HG02798 (cell line): ENCODE results near the gene SCLT1.

ENCODE experiments used
- ATAC-seq: cut with Tn5 transposase; IDR thresholded peaks from one replicate; pipeline ENCODE4 v1.9.1; 2021; ENCODE audit warnings: mild to moderate bottlenecking; ENCODE audit not compliant: unreplicated experiment, poor library complexity

Gene SCLT1

DNA sequence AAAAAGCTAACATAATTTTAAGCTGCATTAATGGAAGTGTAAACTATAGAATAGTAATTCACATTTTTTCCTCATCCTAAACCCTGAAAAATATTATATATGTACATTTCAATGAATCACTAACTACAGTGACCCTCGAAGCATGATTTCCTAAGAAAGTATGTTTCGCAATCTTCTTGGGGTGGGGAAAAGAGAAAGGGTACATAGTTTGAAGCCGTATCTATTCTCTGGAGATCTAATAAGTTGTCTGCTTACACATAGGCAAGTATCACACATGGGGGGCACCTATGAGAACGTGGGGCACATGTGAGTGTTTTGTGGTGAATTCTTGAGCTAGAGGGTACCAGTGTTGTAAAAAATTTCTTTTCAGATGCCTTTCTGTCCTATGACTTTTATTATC lies 212.7 kb downstream of the SCLT1 start:
- ATAC-seq, result no peak

DNA sequence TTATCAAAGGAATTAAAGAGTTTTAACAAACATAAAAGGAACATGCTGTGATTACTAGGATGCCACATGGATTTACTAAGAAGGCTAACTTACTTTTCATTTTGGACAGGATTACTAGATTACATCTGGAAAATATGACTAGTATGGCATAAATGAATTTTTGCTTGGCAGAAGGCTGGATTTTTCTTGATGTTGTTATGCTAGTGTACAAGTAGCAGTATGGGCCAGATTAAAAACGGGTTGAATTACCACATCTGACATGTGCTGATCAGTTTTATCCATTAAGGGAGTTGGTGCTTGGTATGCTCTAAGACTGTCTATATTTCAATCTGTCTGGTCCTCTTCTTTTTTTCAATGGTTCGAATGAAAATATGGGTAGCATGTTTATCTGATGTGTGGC lies 213.4 kb downstream of the SCLT1 start:
- ATAC-seq, result no peak

DNA sequence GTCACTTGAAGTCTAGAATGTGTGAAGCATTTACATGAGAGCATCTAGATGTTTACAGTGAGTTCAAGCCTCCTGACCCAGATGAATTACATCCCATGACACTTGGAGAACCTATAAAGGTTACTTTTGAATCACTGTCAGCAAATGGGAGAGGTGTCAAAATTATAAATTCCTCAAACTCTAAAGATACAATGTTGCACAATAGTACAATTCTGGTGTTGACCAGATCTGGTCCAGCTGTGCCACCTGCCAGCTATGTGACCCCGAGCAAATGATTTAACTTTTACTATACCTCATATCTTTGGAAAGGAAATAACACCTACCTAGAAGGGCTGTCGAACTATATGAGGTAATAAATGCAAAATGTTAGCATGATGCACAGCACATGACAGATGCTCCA lies 214.1 kb downstream of the SCLT1 start:
- ATAC-seq, result no peak

DNA sequence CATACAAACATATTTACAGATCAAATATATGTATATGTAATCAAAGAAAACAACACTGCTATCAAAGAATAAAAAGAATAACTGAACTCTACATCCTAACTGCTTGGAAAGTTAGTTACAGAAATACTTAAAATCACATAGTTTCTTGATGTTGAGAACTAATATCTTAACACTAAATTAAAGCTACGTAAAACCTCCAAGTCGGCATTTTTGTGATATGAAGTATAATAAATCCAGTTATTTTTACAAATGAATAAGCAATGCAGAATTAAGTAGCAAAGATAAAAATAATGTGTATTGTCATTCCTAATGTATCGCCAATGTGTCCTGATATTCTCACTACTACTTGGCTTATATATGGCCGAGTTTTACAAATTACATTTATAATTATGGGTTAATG lies 215.4 kb downstream of the SCLT1 start:
- no peak for ATAC-seq

DNA sequence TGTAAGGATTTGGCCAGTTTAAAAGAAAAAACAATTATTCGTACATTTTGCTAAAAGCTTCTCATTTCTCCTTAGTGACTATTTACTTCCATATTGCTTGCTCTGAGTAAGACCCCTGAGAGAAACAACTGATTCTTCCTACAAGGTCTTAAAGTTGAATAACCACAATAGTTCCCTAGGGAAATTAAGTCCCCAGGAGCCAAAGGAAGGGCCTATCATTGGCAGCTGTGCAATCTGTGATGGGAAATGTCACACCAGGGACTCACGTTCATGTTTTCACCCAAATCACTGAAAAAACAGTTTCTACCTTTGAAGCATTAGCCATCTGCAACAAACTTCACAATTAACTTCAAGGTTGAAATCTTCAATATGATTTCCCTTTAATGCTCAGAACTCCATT lies 217.1 kb downstream of the SCLT1 start:
- ATAC-seq, result no peak

DNA sequence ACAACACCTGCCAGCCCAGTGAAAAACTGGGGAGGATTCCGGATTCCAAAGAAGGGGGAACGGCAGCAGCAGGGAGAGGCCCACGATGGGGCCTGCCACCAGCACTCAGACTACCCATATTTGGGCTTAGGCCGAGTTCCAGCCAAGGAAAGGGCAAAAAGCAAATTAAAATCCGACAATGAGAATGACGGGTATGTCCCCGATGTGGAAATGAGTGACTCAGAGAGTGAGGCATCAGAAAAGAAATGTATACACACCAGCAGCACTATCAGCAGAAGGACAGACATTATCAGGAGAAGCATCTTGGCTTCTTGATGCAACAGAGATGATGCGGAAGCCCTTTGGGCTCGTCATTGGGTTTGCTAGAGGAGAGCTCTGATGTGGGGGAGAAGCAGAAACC lies 221.4 kb downstream of the SCLT1 start:
- ATAC-seq, result no peak

DNA sequence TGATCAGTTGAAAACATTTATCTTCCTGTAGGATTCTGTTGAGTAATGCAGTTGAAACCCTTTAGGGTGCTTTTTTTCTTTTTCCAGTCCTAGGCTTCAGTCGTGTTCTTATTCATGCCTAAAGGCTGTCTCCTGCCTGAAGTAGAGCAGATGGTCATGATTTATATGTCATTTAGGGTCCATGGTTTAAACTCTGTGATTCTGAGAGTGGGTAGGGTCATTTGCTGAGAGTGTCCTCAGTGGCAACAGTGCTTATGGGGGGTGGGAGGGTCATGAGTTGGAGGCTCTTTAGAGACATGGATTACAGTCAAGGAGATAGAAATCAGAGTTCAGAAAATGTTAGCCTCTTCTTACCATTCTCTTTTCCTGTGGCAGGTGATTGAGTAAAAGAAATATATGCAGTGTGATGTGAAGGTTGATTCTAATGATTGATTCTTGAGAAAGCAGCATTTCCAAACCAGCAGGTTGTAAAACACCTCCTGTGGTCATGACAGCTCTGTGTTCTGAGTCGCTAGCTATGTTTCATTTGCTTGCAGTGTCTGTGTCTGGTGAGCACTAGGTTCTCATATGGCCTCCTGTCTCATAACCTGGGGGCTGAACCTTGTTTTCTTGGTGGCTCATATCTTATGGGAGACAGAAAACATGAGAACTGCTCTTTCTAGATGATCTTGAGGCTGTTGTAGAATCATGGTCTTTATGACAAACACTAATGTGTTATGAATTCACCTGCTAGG lies 223.4 kb downstream of the SCLT1 start:
- no peak for ATAC-seq

DNA sequence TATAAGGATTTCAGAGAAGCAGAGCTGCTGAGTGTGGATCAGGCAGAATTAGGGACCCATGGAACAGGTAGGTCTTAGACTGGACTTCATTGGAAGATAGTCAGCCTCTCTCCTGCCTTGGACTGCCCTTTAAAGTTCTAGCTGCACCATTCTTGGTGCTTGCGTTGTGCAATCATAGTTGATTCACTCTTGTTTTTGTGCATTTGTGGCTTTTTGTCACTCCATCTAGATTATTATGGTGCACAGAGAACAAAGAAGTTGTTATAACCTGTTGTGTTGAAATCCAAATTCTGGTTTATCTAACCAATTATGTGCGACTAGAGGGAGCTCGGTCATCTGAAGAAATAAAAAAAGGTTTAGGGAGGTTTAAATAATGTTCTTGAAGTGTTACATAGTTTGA lies 224.6 kb downstream of the SCLT1 start:
- ATAC-seq, result no peak

DNA sequence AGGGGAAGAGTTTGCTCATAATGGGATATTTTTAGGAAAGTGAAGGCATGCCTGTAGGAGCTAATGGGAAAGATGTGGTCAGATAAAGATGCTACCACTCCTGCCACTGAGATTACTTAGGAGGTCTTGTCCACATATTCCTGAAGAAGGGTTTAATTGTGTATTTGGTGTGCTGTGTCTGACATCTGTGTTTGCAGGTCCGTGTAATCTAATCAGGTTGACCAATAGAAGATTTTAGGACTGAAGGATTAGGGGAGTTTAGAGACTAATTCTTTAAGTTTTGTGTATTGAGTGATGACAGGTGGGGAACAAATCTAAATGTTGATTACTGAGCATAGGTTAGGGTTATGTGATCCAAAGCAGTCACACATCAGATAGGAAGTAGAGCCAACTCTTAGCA lies 226.6 kb downstream of the SCLT1 start:
- no peak for ATAC-seq

DNA sequence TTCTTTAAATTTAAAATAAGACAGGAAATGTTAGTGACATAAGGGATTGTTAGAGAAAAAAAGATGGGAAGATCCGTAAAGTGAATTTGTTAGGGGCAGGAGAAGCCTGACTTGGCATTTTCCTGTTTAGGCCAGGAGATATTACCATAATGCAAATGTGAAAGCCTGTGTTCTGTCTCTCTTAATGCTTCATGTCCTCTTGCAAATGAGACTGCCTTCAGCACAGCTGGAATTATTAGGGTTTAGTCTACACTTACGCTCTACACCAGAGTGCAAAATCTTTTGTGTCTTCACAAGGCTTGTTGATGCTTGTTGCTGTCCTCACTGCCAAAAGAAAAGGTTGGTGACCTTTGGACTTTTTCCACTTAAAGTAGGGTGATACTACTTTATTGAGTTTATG lies 227.1 kb downstream of the SCLT1 start:
- ATAC-seq, result no peak

DNA sequence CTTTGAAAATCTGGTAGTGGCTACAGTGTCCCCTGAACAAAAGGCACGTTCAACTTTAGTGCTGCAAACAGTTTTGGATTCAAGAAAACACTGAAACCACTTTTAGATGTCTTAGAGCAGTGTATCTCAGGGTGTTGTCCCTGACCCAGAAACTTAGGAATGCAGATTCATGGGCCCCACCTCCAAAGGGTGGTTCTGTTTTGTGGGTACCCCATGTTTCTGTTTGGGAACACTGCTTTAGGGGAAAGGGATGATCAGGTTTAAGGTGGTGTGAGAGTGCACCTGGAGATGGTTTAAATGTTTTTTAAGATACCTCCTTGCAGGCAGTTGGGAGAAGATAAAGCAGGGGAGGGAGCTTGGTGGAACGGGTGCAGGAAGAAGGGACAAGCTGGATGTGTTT lies 228.2 kb downstream of the SCLT1 start:
- no peak for ATAC-seq

DNA sequence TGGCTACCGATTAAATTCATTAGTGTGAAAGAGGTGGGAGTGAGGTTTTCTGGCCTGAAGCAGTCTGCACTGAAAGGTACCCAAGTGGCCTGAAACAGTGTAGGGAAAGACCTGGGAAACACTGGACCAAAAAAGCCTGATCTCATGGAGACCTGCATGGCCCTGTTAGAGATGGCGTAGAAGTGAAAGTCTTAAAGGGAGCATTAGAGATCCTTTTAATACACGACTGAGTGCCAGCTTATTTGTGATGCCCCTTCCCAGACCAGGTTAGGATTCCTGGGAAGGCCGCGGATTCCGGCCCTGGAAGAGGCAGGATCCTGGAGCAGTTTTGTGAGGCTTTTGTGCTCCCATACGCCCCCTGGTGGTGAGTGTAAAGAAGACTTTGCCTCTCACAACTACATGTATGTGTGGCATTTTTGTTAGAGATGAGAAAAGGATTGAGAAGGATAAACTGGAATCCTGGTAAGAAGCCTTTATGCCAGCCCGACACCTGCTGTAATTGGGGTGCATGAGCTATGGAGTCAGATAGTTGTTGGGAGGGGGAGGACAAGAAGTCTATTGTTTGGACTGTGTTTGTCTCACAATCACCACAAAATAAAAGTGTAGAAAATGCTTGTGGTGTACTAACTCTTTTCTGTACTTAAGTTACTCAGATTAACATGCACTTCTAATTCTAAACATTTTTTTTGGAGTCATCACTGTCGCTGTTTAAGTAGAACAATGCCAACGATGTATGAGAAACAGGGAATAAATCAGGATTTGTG lies 229.8 kb downstream of the SCLT1 start:
- peak; percentile 49 for ATAC-seq

DNA sequence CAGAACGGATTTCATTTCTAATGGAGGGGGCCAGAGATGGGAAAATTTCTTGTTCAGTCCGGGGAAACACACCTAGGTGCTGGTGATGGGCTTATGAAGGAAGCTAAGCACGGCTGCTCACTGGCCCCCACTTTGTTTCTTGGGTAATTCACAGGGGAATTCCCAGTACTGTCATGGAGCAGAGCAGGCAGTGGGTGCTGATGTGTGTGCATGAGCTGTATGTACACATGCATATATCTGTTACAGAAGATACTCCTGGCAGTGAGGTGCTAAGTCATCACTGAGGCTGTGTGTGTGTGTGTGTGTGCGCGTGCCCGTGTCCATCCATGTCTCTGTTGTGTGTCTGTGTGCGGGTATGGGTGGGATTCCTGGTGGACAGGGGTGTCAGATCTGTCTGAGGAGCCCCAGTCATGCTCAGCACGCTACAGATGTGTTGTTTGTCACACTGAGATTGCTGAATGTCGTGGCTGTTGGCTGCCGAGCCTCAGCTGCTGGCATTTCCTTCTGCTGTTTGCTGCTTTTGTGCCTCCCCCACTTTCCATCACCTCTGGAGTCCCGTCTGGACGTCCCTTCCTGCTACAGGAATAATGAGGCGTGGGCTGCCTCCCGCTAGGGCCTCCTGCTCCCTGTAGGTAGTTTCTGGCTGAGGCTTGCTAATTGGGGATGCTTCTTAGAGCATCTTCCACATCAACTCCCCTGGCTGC lies 230.6 kb downstream of the SCLT1 start:
- ATAC-seq, result peak; percentile 66

DNA sequence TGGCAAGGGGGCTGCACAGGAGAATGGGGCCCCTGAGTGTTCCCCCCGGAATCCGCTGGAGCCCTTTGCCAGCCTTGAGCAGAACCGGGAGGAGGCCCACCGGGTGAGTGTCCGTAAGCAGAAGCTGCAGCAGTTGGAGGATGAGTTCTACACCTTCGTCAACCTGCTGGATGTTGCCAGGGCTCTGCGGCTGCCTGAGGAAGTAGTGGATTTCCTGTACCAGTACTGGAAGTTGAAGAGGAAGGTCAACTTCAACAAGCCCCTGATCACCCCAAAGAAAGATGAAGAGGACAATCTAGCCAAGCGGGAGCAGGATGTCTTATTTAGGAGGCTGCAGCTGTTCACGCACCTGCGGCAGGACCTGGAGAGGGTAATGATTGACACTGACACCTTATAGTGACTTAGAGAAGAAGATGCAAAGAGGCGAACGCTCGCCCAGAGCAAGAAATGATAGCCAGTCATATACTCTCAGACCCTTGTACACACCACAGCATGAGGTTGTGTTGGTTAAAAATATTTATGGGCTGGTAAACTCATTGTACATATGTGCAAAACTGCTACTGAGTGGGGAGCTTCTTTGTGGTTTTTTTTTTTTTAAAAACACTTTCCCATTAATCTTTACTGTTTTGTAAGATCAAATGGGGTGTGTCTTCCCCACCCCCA lies 231.4 kb downstream of the SCLT1 start:
- peak; percentile 15 for ATAC-seq

DNA sequence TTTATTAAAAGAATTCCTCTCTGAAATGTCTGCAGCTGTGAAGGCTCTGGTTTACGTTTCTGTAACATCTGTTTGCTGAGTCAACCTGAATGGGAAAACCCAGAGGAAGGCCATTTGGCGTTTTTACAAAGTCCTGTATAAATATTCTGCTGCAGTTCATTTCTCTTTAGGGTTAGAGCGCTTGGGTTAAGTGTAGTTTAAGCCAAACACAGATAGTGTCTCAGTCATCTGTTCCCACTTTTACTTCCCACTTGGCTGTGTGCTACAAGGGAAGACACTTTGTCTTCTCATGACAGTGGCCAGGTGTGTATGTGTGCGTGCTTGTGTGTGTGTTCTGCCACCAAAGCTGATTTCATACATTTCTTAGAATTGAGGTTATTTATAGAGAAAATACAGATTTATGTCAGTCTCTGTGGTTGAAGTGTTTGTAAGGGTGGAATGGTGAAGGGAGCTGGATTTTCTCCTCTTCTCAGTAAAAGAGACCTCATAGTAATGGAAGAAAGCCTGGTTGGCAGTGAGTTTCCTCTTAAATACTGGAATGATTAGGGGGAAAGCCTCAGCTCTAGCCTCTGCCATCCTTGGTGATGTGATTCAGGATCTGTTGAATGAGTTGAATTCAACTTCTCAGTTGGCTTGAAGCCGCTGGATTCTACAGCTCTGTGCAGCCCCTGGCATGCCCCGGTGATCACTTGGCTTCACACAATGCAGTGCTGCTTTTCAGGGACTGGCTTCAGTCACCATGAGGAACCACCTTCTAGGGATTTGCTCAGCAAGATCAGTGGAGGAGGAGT lies 233.3 kb downstream of the SCLT1 start:
- ATAC-seq, result no peak

DNA sequence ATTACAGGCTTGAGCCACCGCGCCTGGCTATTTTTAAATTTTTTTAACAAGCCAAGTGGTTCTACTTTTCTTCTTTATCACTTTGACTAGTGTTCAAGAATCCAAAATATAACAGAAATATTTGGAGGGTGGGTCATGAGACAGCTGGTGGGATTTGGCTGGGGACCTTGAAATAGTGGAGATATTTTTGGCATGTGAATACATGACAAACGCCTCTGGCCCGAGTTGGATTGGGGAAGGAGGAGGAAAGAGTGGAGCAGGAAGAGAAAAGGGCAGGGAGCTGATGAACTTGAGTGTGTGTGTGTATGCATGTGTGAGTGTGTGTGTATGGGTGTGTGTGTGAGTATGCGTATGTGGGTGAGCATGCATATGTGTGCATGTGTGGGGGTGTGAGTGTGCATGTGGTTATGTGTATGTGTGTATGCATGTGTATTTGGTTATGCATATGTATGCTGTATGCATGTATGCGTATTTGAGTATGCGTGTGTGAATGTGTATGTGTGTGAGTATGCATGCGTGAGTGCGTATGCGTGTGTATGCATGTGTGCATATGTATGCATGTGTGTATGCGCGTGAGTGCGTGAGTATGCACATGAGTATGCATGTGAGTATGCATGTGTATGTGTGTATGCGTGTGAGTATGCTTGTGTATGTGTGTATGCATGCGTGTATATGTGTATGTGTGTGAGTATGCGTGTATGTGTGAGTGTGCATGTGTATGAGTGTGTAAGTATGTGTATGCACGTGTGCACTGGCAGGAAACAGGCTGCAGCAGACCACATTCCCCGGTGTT lies 234.3 kb downstream of the SCLT1 start:
- no peak for ATAC-seq

DNA sequence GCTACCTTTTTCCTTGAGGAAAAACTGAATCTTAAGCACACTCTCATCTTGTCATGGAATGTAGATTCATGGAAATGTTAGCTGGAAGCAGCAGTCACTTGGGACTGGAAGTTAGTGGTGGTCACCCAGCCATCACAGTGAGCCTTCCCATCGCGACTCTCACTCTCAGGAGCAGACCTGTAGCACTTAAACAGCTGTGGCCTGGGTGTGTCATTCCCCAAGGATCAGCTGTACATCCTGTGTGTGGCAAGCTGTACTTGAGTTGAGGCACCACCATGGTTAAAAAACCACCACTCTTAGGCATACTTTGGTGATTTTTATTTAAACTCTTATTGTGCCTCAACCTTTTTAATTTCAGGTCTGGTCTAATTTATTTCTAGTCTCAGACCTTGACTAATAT lies 237.1 kb downstream of the SCLT1 start:
- ATAC-seq, result no peak

DNA sequence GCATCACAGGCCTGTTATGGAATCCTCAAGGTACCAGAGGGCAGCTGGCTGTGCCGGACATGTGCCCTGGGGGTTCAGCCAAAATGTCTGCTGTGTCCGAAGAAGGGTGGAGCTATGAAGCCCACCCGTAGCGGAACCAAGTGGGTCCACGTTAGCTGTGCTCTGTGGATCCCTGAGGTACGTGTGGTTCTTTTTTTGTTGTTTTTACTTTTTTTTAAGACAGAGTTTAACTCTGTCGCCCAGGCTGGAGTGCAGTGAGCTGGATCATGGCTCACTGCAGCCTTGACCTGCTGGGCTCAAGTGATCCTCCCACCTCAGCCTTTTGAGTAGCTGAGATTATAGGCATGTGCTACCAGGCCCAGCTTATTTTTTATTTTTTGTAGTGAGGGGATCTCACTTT lies 237.7 kb downstream of the SCLT1 start:
- no peak for ATAC-seq

DNA sequence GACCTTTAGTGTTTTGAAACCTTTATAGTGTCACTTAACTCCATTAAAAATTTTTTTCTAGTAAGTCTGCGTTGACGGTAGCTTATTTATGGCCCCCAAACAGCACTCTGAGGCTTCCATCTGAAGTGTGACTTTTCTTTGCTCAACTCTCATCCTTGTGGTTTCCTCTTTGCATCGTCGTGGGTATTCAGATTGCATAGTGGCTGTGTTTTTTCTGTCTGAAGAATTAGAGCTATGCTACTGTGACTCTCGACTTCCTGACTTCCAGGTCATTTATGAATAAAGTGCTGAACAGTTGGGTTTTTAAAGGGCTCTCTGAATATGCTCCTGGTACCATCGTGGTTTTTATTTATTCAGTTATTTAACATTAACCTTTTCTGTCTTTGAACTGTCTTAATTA lies 238.9 kb downstream of the SCLT1 start:
- peak; percentile 69 for ATAC-seq
